ENCODE measurements around the gene ANKRD9.

Gene ANKRD9

DNA sequence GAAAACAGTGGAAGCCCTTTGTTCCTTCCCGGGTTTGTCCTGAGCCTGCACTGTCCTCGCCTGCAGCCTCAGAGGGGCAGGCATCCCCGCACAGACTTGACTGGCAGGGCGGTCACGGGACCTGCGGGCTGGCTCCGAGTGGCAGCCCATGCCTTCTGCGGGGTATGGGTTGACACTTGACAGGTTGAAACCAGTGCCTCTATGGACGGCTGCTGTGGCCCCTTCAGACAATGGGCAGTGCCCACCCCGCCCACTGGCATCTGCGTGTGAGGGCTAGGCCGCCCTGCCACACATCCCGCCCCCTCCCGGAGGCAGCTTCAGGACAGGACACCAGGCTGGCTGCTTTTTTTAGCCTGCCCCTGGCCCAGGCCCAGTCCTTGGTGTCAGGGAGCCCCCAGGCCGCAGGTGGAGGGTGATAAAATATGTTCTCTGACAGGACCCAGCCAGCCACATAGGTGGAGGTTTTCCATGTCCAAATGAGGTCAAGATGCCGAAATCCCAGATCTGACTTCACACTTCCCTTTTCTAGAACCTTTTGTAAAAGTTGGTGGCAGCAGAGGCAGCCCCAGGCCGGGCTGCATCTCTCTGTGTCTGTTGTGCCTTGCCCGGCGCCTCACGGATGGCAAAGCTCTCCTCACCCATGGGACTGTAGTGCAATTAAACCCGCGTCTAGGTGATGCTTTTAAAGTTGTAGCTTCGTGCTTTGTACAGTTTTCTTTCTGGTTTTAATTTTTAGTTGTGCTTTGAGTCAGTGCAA is 10.0 kb downstream of the ANKRD9 start:
- DNase-seq (ENCODE audit: low read depth in 2 of 2, low spot score in 1 of 2) = no peak

DNA sequence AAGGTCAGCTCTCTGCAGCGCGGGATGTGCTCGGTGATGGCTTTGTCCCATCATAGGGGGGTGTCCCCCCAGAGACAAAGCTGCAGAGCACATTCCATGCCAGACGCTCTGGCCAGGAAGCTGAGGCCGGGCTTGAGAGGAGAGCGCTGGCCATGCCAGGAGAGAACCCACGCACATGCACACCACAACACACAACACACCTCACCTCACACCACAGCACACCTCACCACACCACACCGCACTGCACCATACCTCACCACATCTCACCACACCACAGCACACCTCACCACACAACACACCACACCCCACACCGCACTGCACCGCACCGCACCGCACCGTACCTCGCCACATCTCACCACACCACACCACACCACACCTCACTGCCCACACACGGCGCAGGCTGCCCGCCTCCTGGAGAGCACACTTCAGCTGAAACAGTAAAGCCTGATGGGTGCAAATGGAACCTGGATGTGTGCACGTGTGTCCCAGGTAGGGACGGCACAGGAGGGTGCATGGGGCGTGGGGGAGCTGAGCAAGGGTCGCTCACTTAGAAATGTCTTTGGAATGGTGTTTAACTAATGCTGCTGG is 10.8 kb downstream of the ANKRD9 start:
- DNase-seq (ENCODE audit: low read depth in 2 of 2, low spot score in 1 of 2) = no peak

DNA sequence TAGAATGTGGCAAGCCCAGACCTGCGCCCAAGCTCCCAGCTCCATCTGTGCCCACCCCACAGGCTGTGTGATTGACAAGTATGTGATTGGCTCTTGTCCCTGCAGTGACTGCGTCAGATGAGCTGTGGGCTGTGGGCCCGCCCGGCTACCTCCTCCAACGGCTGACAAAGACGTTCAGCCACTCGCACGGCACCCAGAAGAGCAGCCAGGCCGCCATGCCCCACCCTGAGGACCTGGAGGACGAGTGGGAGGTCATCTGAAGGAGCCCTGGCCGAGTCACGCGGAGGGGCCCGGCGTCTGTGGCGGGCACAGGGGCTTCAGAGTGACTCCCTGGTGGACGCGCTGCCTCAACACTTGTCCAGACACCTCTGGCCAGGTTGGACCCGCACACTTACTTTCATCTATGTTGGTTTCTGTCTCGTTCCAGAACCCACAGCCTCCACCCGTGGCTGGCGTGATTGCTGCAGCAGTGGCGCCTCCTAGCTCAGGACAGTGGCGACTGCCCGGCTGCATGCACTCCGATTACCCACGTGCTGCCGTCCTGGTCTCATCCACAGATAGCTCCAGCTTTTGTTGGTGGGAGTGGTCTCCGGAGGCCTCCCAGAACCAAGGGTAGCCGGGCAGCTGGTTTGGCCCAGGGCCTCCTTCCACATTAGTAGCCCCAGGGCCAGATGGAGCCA is 11.4 kb downstream of the ANKRD9 start:
- DNase-seq (ENCODE audit: low read depth in 2 of 2, low spot score in 1 of 2) = no peak

DNA sequence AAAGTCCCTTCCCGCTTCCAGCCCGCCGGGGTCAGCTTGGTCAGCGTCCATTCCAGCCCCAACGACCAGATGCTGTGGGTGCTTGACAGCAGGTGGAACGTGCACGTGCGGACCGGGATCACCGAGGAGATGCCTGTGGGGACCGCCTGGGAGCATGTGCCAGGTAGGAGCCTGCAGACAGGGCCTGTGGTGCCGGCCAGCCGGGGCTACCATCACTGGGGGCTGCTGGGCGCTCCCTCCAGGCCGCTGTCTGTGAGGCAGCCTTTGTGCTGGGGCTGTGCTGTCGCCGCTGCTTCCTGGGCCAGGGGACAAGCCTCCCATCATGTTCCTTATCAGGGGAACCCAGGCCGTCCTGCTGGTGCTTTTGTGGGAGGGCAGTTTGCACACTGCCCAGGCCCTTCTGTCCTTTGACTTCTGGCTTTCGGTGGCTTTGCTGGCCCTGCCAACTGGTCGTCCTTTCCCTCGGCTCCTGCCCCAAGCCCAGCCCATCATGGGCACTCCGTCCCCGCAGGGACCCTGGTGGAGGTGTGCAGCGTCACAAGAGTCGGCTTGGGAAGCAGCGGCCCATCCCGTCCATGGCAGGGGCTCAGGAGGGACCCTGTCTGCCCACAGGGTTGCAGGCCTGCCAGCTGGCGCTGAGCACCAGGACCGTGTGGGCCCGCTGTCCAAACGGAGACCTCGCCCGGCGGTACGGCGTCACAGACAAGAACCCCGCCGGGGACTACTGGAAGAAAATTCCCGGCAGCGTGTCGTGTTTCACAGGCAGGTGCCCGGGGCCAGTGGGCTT is 12.4 kb downstream of the ANKRD9 start:
- DNase-seq (ENCODE audit: low read depth in 2 of 2, low spot score in 1 of 2) = no peak

DNA sequence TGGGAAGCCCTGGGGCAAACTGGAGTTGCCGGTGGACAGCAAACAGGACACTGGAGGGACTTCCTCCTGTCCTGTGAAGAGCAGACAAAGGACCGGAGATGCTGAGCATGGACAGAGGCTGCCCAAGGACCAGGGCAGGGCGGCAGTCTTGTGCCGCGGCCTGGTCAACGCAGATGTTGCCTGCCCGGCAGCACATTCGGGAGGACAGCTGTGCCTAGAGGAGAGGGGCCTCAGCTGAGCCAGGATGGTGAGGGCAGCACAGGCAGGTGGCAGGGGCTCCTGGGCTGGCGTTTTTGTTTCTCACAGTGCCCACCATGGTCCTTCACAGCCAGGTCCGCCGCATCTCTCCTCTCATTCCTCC is 13.3 kb downstream of the ANKRD9 start:
- no peak for DNase-seq (ENCODE audit: low read depth in 2 of 2, low spot score in 1 of 2)

DNA sequence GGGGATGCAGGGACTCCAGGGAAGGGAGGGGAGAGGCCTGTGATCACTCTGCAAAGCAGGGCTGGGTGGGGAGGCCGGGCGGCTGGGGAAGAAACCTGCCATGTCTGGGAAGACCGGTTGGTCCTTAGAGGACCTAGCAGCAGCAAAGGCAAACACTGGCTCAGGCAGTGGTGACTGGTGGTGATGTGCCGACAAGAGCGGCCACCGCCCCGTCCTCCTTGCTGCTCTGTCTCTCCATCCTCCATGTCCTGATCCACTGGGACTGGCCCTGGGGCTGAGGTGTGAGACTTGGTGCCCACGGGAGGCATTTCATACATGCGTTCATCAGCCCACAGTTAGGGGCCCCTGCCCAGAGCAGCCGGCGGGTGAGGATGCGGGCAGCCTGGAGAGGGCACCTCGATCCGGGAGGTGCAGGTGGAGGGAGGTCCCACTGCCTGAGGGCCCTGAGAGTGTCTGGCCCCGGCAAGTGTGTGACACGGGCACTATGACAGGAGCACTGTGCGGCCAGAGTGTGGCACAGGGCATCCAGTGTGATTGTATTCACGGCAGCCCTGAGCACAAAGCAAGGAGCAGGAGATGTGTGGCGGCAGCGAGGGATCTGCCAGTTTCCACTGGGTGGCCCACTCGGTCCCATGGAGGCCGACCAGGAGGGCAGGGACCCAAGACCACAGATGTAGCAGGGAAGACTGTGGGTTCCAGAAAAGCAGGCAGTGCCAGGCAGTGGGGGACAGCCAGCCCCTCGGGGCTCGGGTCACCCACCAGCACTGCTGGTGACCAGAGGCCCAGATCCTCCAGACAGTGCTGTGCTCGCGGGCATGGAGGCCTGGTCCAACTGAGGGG is 13.9 kb downstream of the ANKRD9 start:
- DNase-seq (ENCODE audit: low read depth in 2 of 2, low spot score in 1 of 2) = no peak

DNA sequence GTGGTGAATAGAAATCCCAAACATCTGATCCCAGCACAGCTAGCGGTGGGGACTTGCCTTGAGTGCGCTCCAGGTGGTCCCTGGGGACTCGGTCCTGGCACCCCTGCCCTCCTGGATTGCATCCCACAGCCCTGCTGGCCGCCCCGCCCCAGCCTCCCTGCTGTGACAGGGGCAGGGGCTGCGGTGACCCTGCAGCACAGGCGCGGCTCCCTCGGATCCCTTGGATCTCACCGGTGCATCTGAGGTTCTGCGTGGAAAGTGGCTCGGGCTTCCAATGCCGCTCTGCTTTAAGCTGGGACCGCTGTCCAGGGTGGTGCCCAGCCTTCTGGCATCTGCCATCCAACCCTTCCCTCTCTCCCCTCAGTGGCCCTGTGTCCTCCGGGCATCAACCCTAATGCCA is 16.0 kb downstream of the ANKRD9 start:
- no peak for DNase-seq (ENCODE audit: low read depth in 2 of 2, low spot score in 1 of 2)

DNA sequence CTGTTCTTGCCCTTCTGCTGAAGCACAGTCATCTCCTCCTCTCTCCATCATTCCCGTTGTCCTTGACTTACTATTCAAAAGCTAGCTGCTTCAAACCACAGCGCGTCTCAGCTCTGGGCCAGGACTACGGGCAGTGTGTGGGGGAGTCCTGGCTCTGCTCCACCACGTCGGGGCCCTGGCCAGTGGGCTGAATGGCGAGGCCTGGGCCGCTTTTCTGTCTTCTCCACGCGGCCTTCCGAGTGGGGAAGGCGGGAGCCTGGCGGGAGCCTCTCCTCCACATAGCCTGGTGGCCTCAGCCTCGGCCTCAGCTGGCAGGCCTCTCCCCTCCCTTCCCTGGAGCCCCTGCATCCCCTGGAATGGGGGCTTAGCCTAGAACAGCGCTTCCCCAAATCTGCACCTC is 16.5 kb downstream of the ANKRD9 start:
- no peak for DNase-seq (ENCODE audit: low read depth in 2 of 2, low spot score in 1 of 2)

DNA sequence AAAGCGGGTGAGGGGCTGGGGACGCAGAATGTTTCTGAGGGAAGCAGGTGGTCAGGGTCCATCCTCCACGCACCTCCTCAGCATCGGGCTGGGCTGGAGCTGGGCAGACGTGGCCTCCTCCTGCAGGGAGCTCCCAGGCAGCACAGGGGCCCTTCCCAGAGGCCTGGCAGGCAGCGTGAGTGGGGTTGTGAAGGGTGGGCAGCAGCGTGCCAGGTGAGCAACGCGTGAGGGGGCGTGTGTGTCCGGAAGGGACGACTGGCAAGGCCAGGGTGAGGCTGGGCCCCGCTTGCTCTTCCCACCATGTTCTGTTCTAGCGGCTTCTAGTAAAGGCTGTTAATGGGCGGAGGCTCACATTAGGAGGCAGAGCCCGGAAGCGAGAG is 17.1 kb downstream of the ANKRD9 start:
- DNase-seq (ENCODE audit: low read depth in 2 of 2, low spot score in 1 of 2) = no peak

DNA sequence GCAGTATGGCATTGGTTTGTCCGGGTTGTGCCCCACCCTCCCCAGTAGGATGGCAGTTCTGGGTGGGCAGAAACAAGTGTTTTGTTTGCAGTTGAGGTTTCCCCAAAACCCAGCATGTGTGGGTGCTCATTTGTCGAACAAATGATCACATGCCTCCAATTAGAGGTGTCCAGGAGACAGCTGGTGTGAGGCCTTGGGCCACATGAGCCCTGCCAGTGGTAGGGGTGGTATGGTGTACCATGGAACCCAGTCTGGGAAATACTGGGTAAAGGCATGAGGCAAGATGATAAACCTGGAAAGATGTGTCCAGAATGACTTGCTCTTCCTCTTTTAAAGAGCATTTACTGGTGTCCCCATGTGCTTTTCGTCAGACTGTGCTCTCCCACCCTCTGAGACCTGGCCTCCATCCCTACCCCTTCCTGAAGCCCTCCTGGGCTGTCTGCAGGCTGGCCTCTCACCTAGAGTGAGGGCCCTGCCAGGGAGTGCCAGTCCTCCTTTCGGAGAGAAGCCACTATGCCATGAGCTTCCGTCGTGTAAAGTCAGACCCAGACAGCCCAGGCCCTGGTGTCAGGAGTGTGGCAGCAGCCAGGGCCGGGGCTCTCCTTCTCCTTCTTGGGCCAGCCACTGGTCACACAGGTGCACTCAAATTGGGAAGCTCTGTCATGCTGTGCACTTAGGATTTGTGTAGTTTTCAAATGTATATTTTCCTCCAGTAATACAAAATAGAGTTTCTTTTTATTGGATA is 17.6 kb downstream of the ANKRD9 start:
- DNase-seq (ENCODE audit: low read depth in 2 of 2, low spot score in 1 of 2) = no peak

DNA sequence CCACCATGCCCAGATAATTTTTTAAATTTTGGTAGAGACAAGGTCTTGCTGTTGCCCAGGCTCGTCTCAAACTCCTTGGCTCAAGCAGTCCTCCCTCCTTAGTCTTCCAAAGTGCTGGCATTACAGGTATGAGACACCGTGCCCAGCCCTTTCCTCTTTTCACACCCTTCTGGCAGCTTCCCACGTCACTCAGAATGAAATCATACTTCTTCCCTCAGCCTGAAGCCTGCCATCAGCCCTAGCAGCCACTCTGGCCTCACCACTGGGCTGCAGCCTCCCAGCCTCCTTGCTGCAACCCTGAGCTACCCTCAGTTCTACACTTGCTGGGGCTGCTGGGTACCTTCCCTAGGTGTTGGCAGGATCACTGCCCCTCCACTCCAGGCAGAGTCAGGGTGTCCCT is 18.2 kb downstream of the ANKRD9 start:
- no peak for DNase-seq (ENCODE audit: low read depth in 2 of 2, low spot score in 1 of 2)

DNA sequence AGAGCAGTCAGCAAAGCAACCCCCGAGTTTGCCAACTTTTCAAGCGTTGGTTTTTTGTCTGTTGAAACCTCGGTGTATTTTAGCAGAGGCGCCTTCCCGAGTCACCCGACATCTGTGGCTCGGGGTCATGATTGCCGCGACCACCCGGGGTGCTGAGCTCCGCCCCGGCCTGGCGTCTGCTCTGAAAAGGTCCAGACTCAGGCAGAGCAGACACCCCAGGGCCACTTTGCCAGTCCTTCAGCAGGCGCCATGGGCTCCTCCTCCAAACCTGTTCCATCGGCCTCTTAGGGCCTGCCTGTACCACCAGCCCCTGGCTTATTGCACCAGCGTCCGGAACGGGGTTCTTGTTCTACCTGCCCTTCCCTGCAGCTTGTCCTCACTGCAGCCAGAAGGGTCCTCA is 19.1 kb downstream of the ANKRD9 start:
- DNase-seq (ENCODE audit: low read depth in 2 of 2, low spot score in 1 of 2) = no peak

DNA sequence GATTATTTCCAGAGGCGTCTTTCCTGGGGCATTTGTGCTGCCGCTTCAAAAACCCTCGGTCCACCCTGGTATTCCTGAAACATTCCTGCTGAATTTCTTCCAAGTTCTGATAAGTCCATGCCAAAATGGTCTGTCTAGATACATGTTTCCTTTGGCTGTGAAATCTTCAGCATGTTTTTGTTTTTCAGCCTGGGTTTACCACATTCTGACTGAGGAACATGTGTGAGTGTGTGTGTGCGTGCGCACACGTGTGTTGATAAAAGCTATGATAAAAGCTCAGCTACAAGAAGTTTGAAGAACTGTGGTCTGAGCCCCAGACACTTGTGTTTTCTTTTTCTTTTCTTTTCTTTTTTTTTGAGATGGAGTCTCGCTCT is 22.4 kb downstream of the ANKRD9 start:
- no peak for DNase-seq (ENCODE audit: low read depth in 2 of 2, low spot score in 1 of 2)

DNA sequence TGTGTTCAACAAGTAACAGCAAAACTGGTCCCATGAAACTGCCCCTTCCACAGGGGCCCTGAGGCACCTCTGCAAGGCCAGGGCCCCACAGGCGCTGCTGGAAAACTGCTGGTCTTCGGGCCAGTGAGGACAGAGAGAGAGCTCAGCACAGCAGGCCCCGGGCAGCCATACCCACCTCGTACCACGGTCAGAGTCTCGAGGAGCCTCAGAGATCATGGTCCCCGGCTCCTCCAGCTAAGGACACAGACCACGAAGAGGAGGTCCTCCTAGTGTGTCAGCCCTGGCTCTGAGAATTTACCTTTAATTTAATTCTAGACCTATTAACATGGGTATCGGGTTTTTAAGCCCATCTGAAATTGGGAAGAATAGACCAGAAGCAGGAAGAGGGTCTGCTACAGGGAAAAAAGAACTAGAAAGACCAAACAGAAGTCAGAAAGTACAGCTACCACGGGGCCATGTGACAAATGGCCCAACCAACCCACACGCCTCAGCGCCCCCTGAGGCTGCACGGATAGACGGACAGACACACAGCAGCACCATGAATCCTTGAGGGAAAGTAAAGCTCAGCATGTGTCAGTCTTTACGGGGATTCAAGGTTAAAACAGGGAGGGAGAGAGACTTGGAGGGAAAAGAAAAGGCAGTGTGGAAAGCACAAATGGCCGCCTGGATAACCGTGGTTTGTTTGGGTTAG is 22.9 kb downstream of the ANKRD9 start:
- no peak for DNase-seq (ENCODE audit: low read depth in 2 of 2, low spot score in 1 of 2)

DNA sequence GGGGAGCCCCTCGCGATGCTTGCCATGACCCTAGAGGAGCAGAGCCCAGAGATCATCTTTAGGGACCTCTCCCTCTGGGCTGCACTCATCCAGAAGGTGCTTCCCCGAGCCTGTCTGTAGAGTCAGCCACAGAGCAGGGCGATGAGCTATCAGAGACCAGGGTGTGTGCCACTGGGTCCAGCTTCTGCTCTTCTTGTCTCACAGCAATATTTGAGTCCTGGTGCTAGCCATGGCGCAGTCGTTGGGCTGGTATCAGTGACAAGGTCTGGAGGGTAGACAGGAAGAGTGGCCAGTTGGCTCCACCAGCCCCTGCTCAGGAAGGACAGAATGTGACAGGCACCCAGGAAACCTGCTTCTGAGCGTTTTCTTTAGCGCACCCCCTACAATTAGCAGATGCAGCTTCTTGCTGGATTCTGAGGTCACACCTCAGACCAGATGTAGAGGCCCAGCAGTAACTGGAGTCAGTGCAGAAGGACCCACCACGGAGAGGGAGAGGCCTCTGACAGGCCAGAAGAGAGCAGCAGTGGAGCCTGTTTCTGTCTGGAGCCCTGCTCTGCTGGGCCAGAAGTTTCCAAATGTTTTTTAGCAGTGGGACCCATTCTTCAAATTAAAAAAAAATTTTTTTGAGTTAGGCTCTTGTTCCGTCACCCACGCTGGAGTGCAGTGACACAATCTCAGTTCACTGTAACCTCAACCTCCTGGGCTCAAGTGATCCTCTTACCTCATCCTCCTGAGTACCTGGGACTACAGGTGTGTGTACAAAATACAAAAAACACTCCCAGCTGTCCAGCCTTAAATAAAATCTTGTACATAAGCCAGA is 23.7 kb downstream of the ANKRD9 start:
- DNase-seq (ENCODE audit: low read depth in 2 of 2, low spot score in 1 of 2) = no peak

DNA sequence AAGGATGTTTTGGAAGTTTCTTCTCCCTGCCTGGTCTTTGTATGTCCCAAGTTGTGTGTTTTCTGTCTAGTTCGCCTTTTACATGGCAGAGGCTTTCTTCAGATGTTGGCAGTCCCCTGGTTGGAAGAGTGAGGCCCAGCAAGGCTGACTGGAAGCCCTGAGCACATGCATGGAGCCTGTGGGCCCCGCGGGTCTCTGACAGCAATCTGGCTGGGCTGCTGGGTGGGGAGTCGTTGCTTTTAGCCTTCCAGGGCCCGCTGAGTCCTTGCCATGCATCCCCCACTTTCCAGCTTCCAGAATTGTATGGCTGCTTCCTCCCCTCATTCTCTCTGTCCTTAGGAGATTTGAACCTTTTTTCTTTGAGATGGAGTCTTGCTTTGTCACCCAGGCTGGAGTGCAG is 25.3 kb downstream of the ANKRD9 start:
- DNase-seq (ENCODE audit: low read depth in 2 of 2, low spot score in 1 of 2) = no peak

DNA sequence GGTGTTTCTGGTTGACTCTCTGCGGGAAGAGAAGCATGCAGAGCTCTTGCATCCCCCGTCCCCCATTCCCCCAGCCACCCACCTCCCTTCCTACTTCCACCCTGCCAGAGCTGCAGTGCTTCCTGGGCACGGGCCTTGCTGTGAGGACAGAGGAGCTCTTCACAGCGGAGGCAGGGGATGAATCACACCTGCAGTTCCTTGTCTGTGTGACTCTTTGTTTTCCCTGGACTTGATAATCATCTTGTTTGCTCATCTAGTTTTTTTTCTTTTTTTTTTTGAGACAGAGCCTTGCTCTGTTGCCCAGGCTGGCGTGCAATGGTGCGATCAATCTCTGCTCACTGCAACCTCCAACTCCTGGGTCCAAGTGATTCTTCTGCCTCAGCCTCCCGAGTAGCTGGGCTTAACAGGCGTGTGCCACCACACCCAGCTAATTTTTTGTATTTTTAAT is 27.8 kb downstream of the ANKRD9 start:
- no peak for DNase-seq (ENCODE audit: low read depth in 2 of 2, low spot score in 1 of 2)

DNA sequence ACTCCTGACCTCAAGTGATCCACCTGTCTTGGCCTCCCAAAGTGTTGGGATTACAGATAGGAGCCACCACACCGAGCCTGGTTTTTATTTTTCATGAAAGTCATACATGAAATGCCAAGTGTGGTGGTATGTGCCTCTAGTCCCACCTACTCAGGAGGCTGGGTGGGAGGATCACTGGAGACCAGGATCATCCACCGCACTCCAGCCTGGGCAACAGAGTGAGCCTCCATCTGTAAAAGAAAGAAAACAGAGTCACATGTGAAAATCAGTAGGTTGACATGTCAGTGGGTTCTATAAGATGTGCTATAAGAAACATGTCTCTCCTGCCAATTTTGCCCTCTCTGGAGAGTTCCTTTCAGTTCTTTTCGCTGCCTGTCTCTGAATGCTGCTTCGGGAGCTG is 28.2 kb downstream of the ANKRD9 start:
- DNase-seq (ENCODE audit: low read depth in 2 of 2, low spot score in 1 of 2) = no peak

DNA sequence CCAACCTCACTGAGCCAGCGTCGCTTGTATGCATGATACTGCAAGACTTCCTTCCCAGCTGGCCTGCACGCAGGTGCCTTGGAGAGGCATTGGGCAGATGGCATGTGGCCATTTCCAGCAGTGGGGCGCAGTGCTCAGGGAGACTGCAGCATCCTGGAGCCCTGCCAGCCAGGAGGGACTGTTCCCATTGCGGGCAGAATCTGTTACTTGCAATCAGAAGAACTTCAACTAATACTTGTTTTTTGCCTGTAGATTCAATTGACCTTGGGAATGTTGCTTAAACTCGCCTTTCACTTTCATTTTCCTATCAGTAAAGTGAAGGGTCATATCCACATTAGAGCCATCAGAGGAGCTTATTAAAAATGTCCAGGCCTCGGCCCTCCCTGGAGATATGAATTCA is 29.8 kb downstream of the ANKRD9 start:
- DNase-seq (ENCODE audit: low read depth in 2 of 2, low spot score in 1 of 2) = no peak
